Ovary (tissue), 9 donors: Measurements from ENCODE around the gene TCTN1. TPM values are rescaled to one million over a fixed set of nuclear protein-coding genes. Genes with fewer than 3 reads are reported as not detected.
"Not testable (repeated sequence)": the region's sequence is repeated elsewhere in the genome, so short reads cannot be mapped to it uniquely, and the experiment has no call there.

ENCODE experiments used
- DNase-seq, 5 donors: peaks; one replicate each; pipeline ENCODE4 v3.0.0-alpha.2; 2019 to 2020
- H3K27ac ChIP-seq, 2 donors: fragments of 200-600 bp; one replicate each; pipeline versions ENCODE4 v1.5.1 to v1.8.0; 2019 to 2022
- H3K27me3 ChIP-seq: fragments of 200-600 bp; one replicate; pipeline ENCODE4 v1.8.0; 2022
- H3K36me3 ChIP-seq: fragments of 200-600 bp; sonication (generic); one replicate; pipeline ENCODE4 v1.5.1; 2019
- H3K4me1 ChIP-seq: one replicate; pipeline ENCODE4 v1.8.1; 2013; ENCODE audit warnings: mild to moderate bottlenecking, moderate library complexity; ENCODE audit not compliant: insufficient read depth
- H3K4me3 ChIP-seq: fragments of 200-600 bp; sonication (generic); one replicate; pipeline ENCODE4 v1.5.1; 2017
- H3K9me3 ChIP-seq, 2 donors: fragments of 200-600 bp in 1 of 2; sonication (generic) in 1 of 2; one replicate each; pipeline versions ENCODE4 v1.5.1 to v1.8.1; 2013 to 2019; ENCODE audit warnings: mild to moderate bottlenecking in 1 of 2, moderate library complexity in 1 of 2
- CTCF ChIP-seq, 3 donors: fragments of 450-650 bp in 2 of 3; fragments of 200-600 bp in 1 of 3; IDR thresholded peaks; one replicate each; pipeline versions ENCODE4 v1.5.1 to v1.8.0; 2016 to 2022; ENCODE audit warnings: antibody characterized with exemption in 3 of 3, mild to moderate bottlenecking in 1 of 3
- EP300 ChIP-seq: sonication (generic); formaldehyde crosslinking; IDR thresholded peaks from one replicate; pipeline ENCODE4 v1.6.1; 2017; ENCODE audit warnings: antibody characterized with exemption
- POLR2A ChIP-seq: fragments of 450-650 bp; IDR thresholded peaks from one replicate; pipeline ENCODE4 v1.6.1; 2017; ENCODE audit warnings: antibody characterized with exemption, mild to moderate bottlenecking, moderate library complexity
- WGBS, 3 donors: extraction: QIAGEN DNeasy Blood & Tissue Kit in 1 of 3; methylation state at CpG; one replicate each; pipeline versions ENCODE4 v1.1.5 to v1.1.7; 2013 to 2017; 5-methylcytosine and 5-hydroxymethylcytosine counted together
- intact Hi-C, 4 donors: fragments of 100-400 bp; cut with DNase I; formaldehyde crosslinking; loops; one replicate each; pipeline versions ENCODE4 v1.11.0 to v1.15.1; 2022 to 2023
- polyA plus RNA-seq, 2 donors: library from polyadenylated mRNA; stranded (reverse); fragments of 200-250 nt in 1 of 2; fragments of 350-450 nt in 1 of 2; fragmentation: Illumina TruSeq in 1 of 2; extraction: RNeasy Lipid Tissue Mini Kit (QIAGEN cat#74804) in 1 of 2; gene quantifications; one replicate each; pipeline ENCODE4 v1.2.3, GENCODE V29; 2013 to 2014
- total RNA-seq, 7 donors: library from RNA; depleted of rRNA in 2 of 7; stranded (reverse); fragments of >200 nt in 2 of 7; fragmentation: NEBNext Ultra II Directional in 3 of 7; extraction: Animal tissue kit (Norgen Biotek cat#: 25700) in 3 of 7; gene quantifications; one replicate each; pipeline versions ENCODE4 v1.1.0 to v1.2.4, GENCODE V29; 2016 to 2023
- donor health status: DM: no; HTN: no; CAD: no; lungs with moderate emphysema.
- donor health status: DM: no; HTN: no; CAD: no.
- donor health status: Bipolar disorder and iron deficiency.
- donor health status: DM: yes; HTN: yes; CAD: no.
- donor health status: DM: no; HTN: no; CAD: no.
- donor health status: DM: yes; HTN: yes; CAD: no.

Gene TCTN1
- total and polyA plus RNA-seq, 9 donors: 32.7 to 122 (median 47.9) TPM

- Histone ChIP-seq H3K4me3 (no peak overlapping the region), H3K4me1 (peaks cover 8% of the 10 kb centered on the region), H3K9me3 (no peaks in the 10 kb centered on the region), H3K36me3 (no peaks in the 10 kb centered on the region), H3K27ac (peak overlapping the region in 1 of 2 donors; percentile 73), H3K27me3 (no peaks in the 10 kb centered on the region)
- intact Hi-C loops: loop anchor here in 1 of 4 donors (10.0 kb wide), 1 partner anchor 47 kb away; no protein-coding TSS in a partner anchor
- no peak for DNase-seq
- TF ChIP-seq POLR2A: no peak
- TF ChIP-seq CTCF (IDR thresholded peaks at IDR 0.05): no peak
- no peak for TF ChIP-seq EP300
- WGBS, 3 donors: 81 to 92% (median 82%) methylated on average over 5 of the region's 5 CpGs
These were observed 21.9 kb upstream of the TCTN1 start for GRCh38 chr12:110592078-110592477.

GRCh38 chr12:110592919-110593318, 21.0 kb upstream of the TCTN1 start:
- H3K36me3 ChIP-seq, H3K4me3 ChIP-seq, H3K27ac ChIP-seq, H3K9me3 ChIP-seq, H3K4me1 ChIP-seq, H3K27me3 ChIP-seq, DNase-seq: not testable (repeated sequence)
- WGBS, 3 donors: 77 to 81% (median 79%) methylated on average over 4 of the region's 4 CpGs
- intact Hi-C loops: loop anchor here in 1 of 4 donors (10.0 kb wide), 1 partner anchor 48 kb away; no protein-coding TSS in a partner anchor

GRCh38 chr12:110597885-110598284, 16.0 kb upstream of the TCTN1 start:
- no peak overlapping the region for H3K4me3 ChIP-seq
- intact Hi-C loops: loop anchor here in 3 of 4 donors (5.0 to 10.0 kb wide), 3 partner anchors 53 to 146 kb away; partner anchors contain the start of gene ARPC3 (in 1 of the 3)
- no peaks in the 10 kb centered on the region for H3K27me3 ChIP-seq
- no peaks in the 10 kb centered on the region for H3K9me3 ChIP-seq
- DNase-seq: no peak
- H3K36me3 ChIP-seq: no peaks in the 10 kb centered on the region
- WGBS, 3 donors: 74 to 95% (median 84%) methylated on average over 1 of the region's 1 CpG
- TF ChIP-seq CTCF (IDR thresholded peaks at IDR 0.05): no peak
- no peak for TF ChIP-seq POLR2A
- TF ChIP-seq EP300: no peak
- H3K27ac ChIP-seq: no peak overlapping the region
- no peaks in the 10 kb centered on the region for H3K4me1 ChIP-seq

- no peaks in the 10 kb centered on the region for H3K4me1 ChIP-seq
- H3K27ac ChIP-seq: no peak overlapping the region
- WGBS, 3 donors: 84 to 93% (median 85%) methylated on average over 4 of the region's 4 CpGs
- intact Hi-C loops: loop anchor here in 3 of 4 donors (5.0 to 10.0 kb wide), 3 partner anchors 55 to 147 kb away; partner anchors contain the start of gene ARPC3 (in 1 of the 3)
- TF ChIP-seq EP300 (no peak), CTCF (IDR thresholded peaks at IDR 0.05) (no peak), POLR2A (no peak)
- H3K4me3 ChIP-seq: no peak overlapping the region
- no peaks in the 10 kb centered on the region for H3K36me3 ChIP-seq
- H3K27me3 ChIP-seq: no peaks in the 10 kb centered on the region
- no peaks in the 10 kb centered on the region for H3K9me3 ChIP-seq
- DNase-seq: no peak
These were observed 14.6 kb upstream of the TCTN1 start for GRCh38 chr12:110599334-110599733.

DNA sequence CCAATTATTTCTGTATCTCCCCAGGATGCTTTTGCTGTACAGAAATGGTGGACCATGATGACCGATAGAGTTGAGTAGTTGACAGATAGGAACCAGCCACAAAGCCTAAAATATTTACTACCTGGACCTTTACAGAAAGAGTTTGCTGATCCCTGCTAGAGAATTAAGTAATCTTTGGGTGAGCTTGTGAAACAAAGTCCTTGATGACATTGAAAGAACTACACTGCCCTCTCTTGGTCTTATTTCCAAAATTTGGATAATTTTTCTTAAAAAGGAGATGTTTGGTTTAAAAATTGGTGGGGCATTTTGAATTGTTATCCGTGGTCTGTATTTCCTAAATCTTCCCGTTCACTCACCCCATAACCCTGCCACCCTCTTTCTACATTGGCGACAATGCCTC, 13.7 kb upstream of the TCTN1 start:
- H3K4me3 ChIP-seq: no peak overlapping the region
- peaks cover 2% of the 10 kb centered on the region for H3K4me1 ChIP-seq
- intact Hi-C loops: loop anchor here in 3 of 4 donors (2.0 to 5.0 kb wide), 5 partner anchors 53 to 148 kb away; partner anchors contain the start of genes ARPC3 (in 1 of the 3), FAM216A (in 1 of the 3) and GPN3 (in 1 of the 3)
- H3K36me3 ChIP-seq: no peaks in the 10 kb centered on the region
- H3K27ac ChIP-seq: no peak overlapping the region
- TF ChIP-seq CTCF (IDR thresholded peaks at IDR 0.05) (peak in 2 of 3 donors; percentile 66 to 82), POLR2A (no peak)
- 9 to 25% (median 9%) methylated on average over 4 of the region's 4 CpGs for WGBS, 3 donors
- no peaks in the 10 kb centered on the region for H3K9me3 ChIP-seq
- no peaks in the 10 kb centered on the region for H3K27me3 ChIP-seq
- DNase-seq: no peak
